ENCODE results near the gene CCDC33.
A peak's percentile ranks its signal among the peaks of the same experiment; 100 is the strongest.

CCDC33 gene

GRCh38 chr15:74336061-74337005 is 100.2 kb downstream of the CCDC33 start:
- Histone ChIP-seq H3K27ac (ENCODE audit: low read depth, low read length) (peak overlapping the region; percentile 39), H3K79me2 (ENCODE audit: control insufficient read depth, insufficient read depth, low read length, unreplicated experiment) (no peaks in the 10 kb centered on the region), H3K36me3 (ENCODE audit: insufficient read depth, low read length) (no peaks in the 10 kb centered on the region), H3K4me3 (ENCODE audit: low read depth, low read length) (peak overlapping the region; percentile 5; the same call in 1 of the 2 replicates), H3K4me1 (ENCODE audit: control insufficient read depth, insufficient read depth, low read length, unreplicated experiment) (peaks cover 32% of the 10 kb centered on the region), H3K27me3 (ENCODE audit: insufficient read depth, low read length) (no peaks in the 10 kb centered on the region), H2AFZ (ENCODE audit: low read length, unreplicated experiment) (no peak overlapping the region)

- Histone ChIP-seq H3K36me3 (ENCODE audit: insufficient read depth, low read length) (no peaks in the 10 kb centered on the region), H3K4me3 (ENCODE audit: low read depth, low read length) (peak overlapping the region; percentile 5; the same call in 1 of the 2 replicates), H3K4me1 (ENCODE audit: control insufficient read depth, insufficient read depth, low read length, unreplicated experiment) (peaks cover 32% of the 10 kb centered on the region), H2AFZ (ENCODE audit: low read length, unreplicated experiment) (no peak overlapping the region), H3K27ac (ENCODE audit: low read depth, low read length) (peak overlapping the region; percentile 39), H3K79me2 (ENCODE audit: control insufficient read depth, insufficient read depth, low read length, unreplicated experiment) (no peaks in the 10 kb centered on the region), H3K27me3 (ENCODE audit: insufficient read depth, low read length) (no peaks in the 10 kb centered on the region)
Measured at GRCh38 chr15:74337146-74337545, 101.0 kb downstream of the CCDC33 start.

GRCh38 chr15:74337607-74338211 is 101.6 kb downstream of the CCDC33 start:
- no peak overlapping the region for H3K27ac ChIP-seq (ENCODE audit: low read depth, low read length)

GRCh38 chr15:74338676-74339075 is 102.5 kb downstream of the CCDC33 start:
- Histone ChIP-seq H3K79me2 (ENCODE audit: control insufficient read depth, insufficient read depth, low read length, unreplicated experiment) (no peaks in the 10 kb centered on the region), H3K4me1 (ENCODE audit: control insufficient read depth, insufficient read depth, low read length, unreplicated experiment) (peaks cover 32% of the 10 kb centered on the region), H3K36me3 (ENCODE audit: insufficient read depth, low read length) (no peaks in the 10 kb centered on the region), H2AFZ (ENCODE audit: low read length, unreplicated experiment) (no peak overlapping the region), H3K27me3 (ENCODE audit: insufficient read depth, low read length) (no peaks in the 10 kb centered on the region), H3K4me3 (ENCODE audit: low read depth, low read length) (no peak overlapping the region), H3K27ac (ENCODE audit: low read depth, low read length) (no peak overlapping the region)

More at GRCh38 chr15:74337607-74338211, 101.6 kb downstream of the CCDC33 start:
- Histone ChIP-seq H3K4me3 (ENCODE audit: low read depth, low read length) (no peak overlapping the region), H3K36me3 (ENCODE audit: insufficient read depth, low read length) (no peaks in the 10 kb centered on the region), H3K4me1 (ENCODE audit: control insufficient read depth, insufficient read depth, low read length, unreplicated experiment) (peaks cover 32% of the 10 kb centered on the region), H2AFZ (ENCODE audit: low read length, unreplicated experiment) (no peak overlapping the region), H3K79me2 (ENCODE audit: control insufficient read depth, insufficient read depth, low read length, unreplicated experiment) (no peaks in the 10 kb centered on the region), H3K27me3 (ENCODE audit: insufficient read depth, low read length) (no peaks in the 10 kb centered on the region)

GRCh38 chr15:74339371-74339770 is 103.2 kb downstream of the CCDC33 start:
- Histone ChIP-seq H3K27ac (ENCODE audit: low read depth, low read length) (peak overlapping the region; percentile 54; the same call in 1 of the 2 replicates), H3K79me2 (ENCODE audit: control insufficient read depth, insufficient read depth, low read length, unreplicated experiment) (no peaks in the 10 kb centered on the region), H3K4me1 (ENCODE audit: control insufficient read depth, insufficient read depth, low read length, unreplicated experiment) (peaks cover 32% of the 10 kb centered on the region), H3K4me3 (ENCODE audit: low read depth, low read length) (no peak overlapping the region), H3K36me3 (ENCODE audit: insufficient read depth, low read length) (no peaks in the 10 kb centered on the region), H3K27me3 (ENCODE audit: insufficient read depth, low read length) (no peaks in the 10 kb centered on the region), H2AFZ (ENCODE audit: low read length, unreplicated experiment) (no peak overlapping the region)

- no peaks in the 10 kb centered on the region for H3K79me2 ChIP-seq (ENCODE audit: control insufficient read depth, insufficient read depth, low read length, unreplicated experiment)
- peak overlapping the region; percentile 7 for H2AFZ ChIP-seq (ENCODE audit: low read length, unreplicated experiment)
Measured at GRCh38 chr15:74340150-74340549, 104.0 kb downstream of the CCDC33 start.

GRCh38 chr15:74343127-74343796 is 107.1 kb downstream of the CCDC33 start:
- Histone ChIP-seq H2AFZ (ENCODE audit: low read length, unreplicated experiment) (no peak overlapping the region), H3K36me3 (ENCODE audit: insufficient read depth, low read length) (no peaks in the 10 kb centered on the region), H3K4me1 (ENCODE audit: control insufficient read depth, insufficient read depth, low read length, unreplicated experiment) (peaks cover 27% of the 10 kb centered on the region), H3K4me3 (ENCODE audit: low read depth, low read length) (no peak overlapping the region), H3K27me3 (ENCODE audit: insufficient read depth, low read length) (no peaks in the 10 kb centered on the region), H3K79me2 (ENCODE audit: control insufficient read depth, insufficient read depth, low read length, unreplicated experiment) (no peaks in the 10 kb centered on the region), H3K27ac (ENCODE audit: low read depth, low read length) (no peak overlapping the region)

More at GRCh38 chr15:74340150-74340549, 104.0 kb downstream of the CCDC33 start:
- H3K27me3 ChIP-seq (ENCODE audit: insufficient read depth, low read length), result no peaks in the 10 kb centered on the region
- H3K4me1 ChIP-seq (ENCODE audit: control insufficient read depth, insufficient read depth, low read length, unreplicated experiment), result peaks cover 36% of the 10 kb centered on the region
- H3K27ac ChIP-seq (ENCODE audit: low read depth, low read length), result peak overlapping the region; percentile 54
- H3K36me3 ChIP-seq (ENCODE audit: insufficient read depth, low read length), result no peaks in the 10 kb centered on the region
- no peak overlapping the region for H3K4me3 ChIP-seq (ENCODE audit: low read depth, low read length)

GRCh38 chr15:74343797-74344127 is 107.6 kb downstream of the CCDC33 start:
- H2AFZ ChIP-seq (ENCODE audit: low read length, unreplicated experiment), result no peak overlapping the region
- H3K4me1 ChIP-seq (ENCODE audit: control insufficient read depth, insufficient read depth, low read length, unreplicated experiment), result peaks cover 27% of the 10 kb centered on the region
- no peak overlapping the region for H3K4me3 ChIP-seq (ENCODE audit: low read depth, low read length)
- H3K79me2 ChIP-seq (ENCODE audit: control insufficient read depth, insufficient read depth, low read length, unreplicated experiment), result no peaks in the 10 kb centered on the region
- no peak overlapping the region for H3K27ac ChIP-seq (ENCODE audit: low read depth, low read length)
- H3K27me3 ChIP-seq (ENCODE audit: insufficient read depth, low read length), result no peaks in the 10 kb centered on the region
- no peaks in the 10 kb centered on the region for H3K36me3 ChIP-seq (ENCODE audit: insufficient read depth, low read length)

GRCh38 chr15:74345051-74345450 is 108.9 kb downstream of the CCDC33 start:
- H3K36me3 ChIP-seq (ENCODE audit: insufficient read depth, low read length), result no peaks in the 10 kb centered on the region
- peak overlapping the region; percentile 7; the same call in 1 of the 2 replicates for H3K27ac ChIP-seq (ENCODE audit: low read depth, low read length)
- H3K79me2 ChIP-seq (ENCODE audit: control insufficient read depth, insufficient read depth, low read length, unreplicated experiment), result no peaks in the 10 kb centered on the region
- H3K4me1 ChIP-seq (ENCODE audit: control insufficient read depth, insufficient read depth, low read length, unreplicated experiment), result peaks cover 18% of the 10 kb centered on the region
- no peak overlapping the region for H3K4me3 ChIP-seq (ENCODE audit: low read depth, low read length)
- no peaks in the 10 kb centered on the region for H3K27me3 ChIP-seq (ENCODE audit: insufficient read depth, low read length)
- H2AFZ ChIP-seq (ENCODE audit: low read length, unreplicated experiment), result no peak overlapping the region

- Histone ChIP-seq H3K27ac (ENCODE audit: low read depth, low read length) (no peak overlapping the region), H3K36me3 (ENCODE audit: insufficient read depth, low read length) (no peaks in the 10 kb centered on the region)
Measured at GRCh38 chr15:74347757-74348250, 111.7 kb downstream of the CCDC33 start.

More at GRCh38 chr15:74347757-74348250, 111.7 kb downstream of the CCDC33 start:
- Histone ChIP-seq H3K27me3 (ENCODE audit: insufficient read depth, low read length) (no peaks in the 10 kb centered on the region), H3K79me2 (ENCODE audit: control insufficient read depth, insufficient read depth, low read length, unreplicated experiment) (no peaks in the 10 kb centered on the region), H3K4me3 (ENCODE audit: low read depth, low read length) (no peak overlapping the region), H3K4me1 (ENCODE audit: control insufficient read depth, insufficient read depth, low read length, unreplicated experiment) (peaks cover 11% of the 10 kb centered on the region), H2AFZ (ENCODE audit: low read length, unreplicated experiment) (no peak overlapping the region)
